Measurements from ENCODE around the gene LCK. TPM values are rescaled to one million over a fixed set of nuclear protein-coding genes. Genes with fewer than 3 reads are reported as not detected.

LCK gene
- total and polyA plus RNA-seq, 9 of the 15 experiments (the other 6 are each of a cell fraction or from before 2014, with no cell fraction given): 0.04 to 0.47 (median 0.13) TPM; not detected in 6

GRCh38 chr1:32321712-32322291 is 70.7 kb downstream of the LCK start (continued):
- TF ChIP-seq ZNF395 (CRISPR knock-in tag; IDR thresholded peaks at IDR 0.05): no peak

GRCh38 chr1:32327204-32327603 is 76.1 kb downstream of the LCK start:
- 92% methylated on average over 10 of the region's 11 CpGs for WGBS (ENCODE audit: insufficient coverage, low coverage, missing lambda C conversion rate)

More at GRCh38 chr1:32327204-32327603, 76.1 kb downstream of the LCK start:
- intact Hi-C loops (cut with micrococcal nuclease): no loop called here
- H3K27ac ChIP-seq (ENCODE audit: extremely low read depth, low read depth, low read length): no peak overlapping the region
- H3K9me1 ChIP-seq (ENCODE audit: control insufficient read depth, insufficient read depth, low read length): peaks cover 3% of the 10 kb centered on the region
- DNase-seq (ENCODE audit: extremely low read depth in 1 of 4, low spot score in 3 of 4): no peak
- no peak for FAIRE-seq
- H3K36me3 ChIP-seq (ENCODE audit: control insufficient read depth, insufficient read depth, low read length): peaks cover 93% of the 10 kb centered on the region
- H3K9me3 ChIP-seq (replicated peaks; ENCODE audit: control insufficient read depth, insufficient read depth, low read depth, low read length): no peaks in the 10 kb centered on the region
- CTCF ChIA-PET (ENCODE audit: low intra/inter-chr PET ratio): no interaction called here
- TF ChIP-seq POLR2AphosphoS5 (IDR thresholded peaks at IDR 0.05; ENCODE audit: control insufficient read depth, insufficient read depth, low read depth, low read length): 0 out of 2 replicates have a peak, but pooled peaks have one; percentile 16
- TF ChIP-seq ZFP30 (CRISPR knock-in tag; IDR thresholded peaks at IDR 0.05; ENCODE audit: borderline replicate concordance): no peak
- no peak overlapping the region for H3K4me2 ChIP-seq (ENCODE audit: insufficient read depth, low read length)
- no peaks in the 10 kb centered on the region for H3K4me1 ChIP-seq (replicated peaks in 1 of 2; ENCODE audit: control insufficient read depth in 2 of 2, insufficient read depth in 2 of 2, low read length in 2 of 2)
- H3K9ac ChIP-seq (ENCODE audit: insufficient read depth in 1 of 2, low read depth in 2 of 2, low read length in 2 of 2): 0 out of 4 replicates have a peak overlapping the region, but pooled peaks of 1 of the 2 experiments have one; percentile 17
- no peak overlapping the region for H2AFZ ChIP-seq (ENCODE audit: low read depth, low read length)
- POLR2A ChIA-PET: no interaction called here
- H3K27me3 ChIP-seq (ENCODE audit: control insufficient read depth in 2 of 2, insufficient read depth in 2 of 2, low read length in 2 of 2): no peaks in the 10 kb centered on the region
- no peak overlapping the region for H3K4me3 ChIP-seq
- no peak for ATAC-seq
- no peaks in the 10 kb centered on the region for H3K79me2 ChIP-seq (ENCODE audit: control insufficient read depth, insufficient read depth, low read length)
- in situ Hi-C loops (cut with MboI): no loop called here
- BruUV-seq (replicated peaks): no TSS peak
- H4K20me1 ChIP-seq (replicated peaks; ENCODE audit: control insufficient read depth, insufficient read depth, low read length): peaks cover 5% of the 10 kb centered on the region; the same call in 1 of the 2 replicates

Data from K562 (cell line).